Bronchial epithelial cell (primary cell): ENCODE data around the gene GAS5. TPM values are rescaled to one million over a fixed set of nuclear protein-coding genes. Genes with fewer than 3 reads are reported as not detected.

ENCODE experiments used
- DNase-seq: peaks from one replicate; pipeline ENCODE4 v3.0.0-alpha.2; 2010; ENCODE audit warnings: low read depth
- FAIRE-seq: peaks from 2 replicates; lab custom pipeline; 2011; peaks lifted over from hg19 to GRCh38; lab: Jason Lieb, UNC
- H3K27me3 ChIP-seq: 2 replicates; pipeline ENCODE4 v1.5.1; 2011; ENCODE audit warnings: low read length; ENCODE audit not compliant: control insufficient read depth, insufficient read depth
- H3K36me3 ChIP-seq: 2 replicates; pipeline ENCODE4 v1.5.1; 2011; ENCODE audit warnings: low read length; ENCODE audit not compliant: control insufficient read depth, insufficient read depth
- H3K4me3 ChIP-seq: 2 replicates; pipeline ENCODE4 v1.5.1; 2011; ENCODE audit warnings: mild to moderate bottlenecking, low read depth, low read length, control low read depth
- CTCF ChIP-seq: IDR thresholded peaks from 2 replicates; pipeline ENCODE4 v1.5.1; 2011; ENCODE audit warnings: mild to moderate bottlenecking, moderate library complexity, low read length, control low read depth, inconsistent platforms; ENCODE audit not compliant: insufficient read depth, severe bottlenecking
- total RNA-seq: library from RNA; depleted of rRNA; stranded (reverse); fragments of >200 nt; gene quantifications from 2 replicates; pipeline ENCODE4 v1.2.1, GENCODE V29; 2014

Gene GAS5
- total RNA-seq, 1 donor from 2014 or later: 2,584 TPM

- Histone ChIP-seq H3K36me3 (peaks cover 15% of the 10 kb centered on the region), H3K27me3 (no peaks in the 10 kb centered on the region), H3K4me3 (peak within 1 kb of the TSS; percentile 70)
- TF ChIP-seq CTCF: peak; percentile 7
- FAIRE-seq: no peak
- DNase-seq: peak; percentile 71
Observed at GRCh38 chr1:173868266-173869020, 654 bp upstream of the GAS5 start, which contains the start of gene ZBTB37. Gene ZBTB37, plus strand, starts transcription at chr1:173868380. Its CDS starts 1,846 bp downstream, at chr1:173870226.

GRCh38 chr1:173867141-173867752 is 542 bp downstream of the GAS5 start:
- FAIRE-seq (no peak), DNase-seq (no peak)
- peaks cover 16% of the 10 kb centered on the region for H3K36me3 ChIP-seq
- peak overlapping the region; percentile 70 for H3K4me3 ChIP-seq
- no peak for TF ChIP-seq CTCF
- H3K27me3 ChIP-seq: no peaks in the 10 kb centered on the region

- no peaks in the 10 kb centered on the region for H3K27me3 ChIP-seq
- peaks cover 16% of the 10 kb centered on the region for H3K36me3 ChIP-seq
- FAIRE-seq (no peak), DNase-seq (no peak)
- H3K4me3 ChIP-seq: peak overlapping the region; percentile 70
- no peak for TF ChIP-seq CTCF
Observed at GRCh38 chr1:173866413-173867115, 1.2 kb downstream of the GAS5 start.

GRCh38 chr1:173865468-173866164 is 2.2 kb downstream of the GAS5 start:
- no peak for FAIRE-seq
- H3K36me3 ChIP-seq: peaks cover 16% of the 10 kb centered on the region
- no peak for DNase-seq
- no peaks in the 10 kb centered on the region for H3K27me3 ChIP-seq
- TF ChIP-seq CTCF: no peak
- H3K4me3 ChIP-seq: peak overlapping the region; percentile 70

- FAIRE-seq: no peak
- no peak for DNase-seq
- Histone ChIP-seq H3K36me3 (peaks cover 16% of the 10 kb centered on the region), H3K4me3 (no peak overlapping the region), H3K27me3 (no peaks in the 10 kb centered on the region)
- no peak for TF ChIP-seq CTCF
Observed at GRCh38 chr1:173864179-173864867, 3.5 kb downstream of the GAS5 start.
